OCI-LY1 (cell line): Measurements from ENCODE around the gene DOCK1.

Source experiments
- H2AFZ ChIP-seq: fragments of 200-600 bp; sonication (generic), shearing (Covaris generic); 2 replicates; pipeline ENCODE4 v1.6.0; 2014; ENCODE audit warnings: antibody characterized with exemption, mild to moderate bottlenecking, low read length
- H3F3A ChIP-seq: fragments of 200-600 bp; sonication (generic), shearing (Covaris generic); 2 replicates; pipeline ENCODE4 v1.6.0; 2014; ENCODE audit warnings: mild to moderate bottlenecking, antibody characterized with exemption, low read length, moderate library complexity; ENCODE audit not compliant: insufficient read depth
- H3K27ac ChIP-seq: fragments of 200-600 bp; sonication (generic); 2 replicates; pipeline ENCODE4 v1.5.1; 2014; ENCODE audit warnings: low read length, mixed run types, mild to moderate bottlenecking, low read depth; ENCODE audit not compliant: poor library complexity, severe bottlenecking
- H3K27me3 ChIP-seq: fragments of 200-600 bp; sonication (generic); 2 replicates; pipeline ENCODE4 v1.6.0; 2014; ENCODE audit warnings: antibody characterized with exemption, mild to moderate bottlenecking, low read length, moderate library complexity; ENCODE audit not compliant: insufficient read depth
- H3K36me3 ChIP-seq: fragments of 200-600 bp; sonication (generic); 2 replicates; pipeline ENCODE4 v1.6.1; 2014; ENCODE audit warnings: mild to moderate bottlenecking, antibody characterized with exemption, low read length, moderate library complexity, mixed read lengths; ENCODE audit not compliant: insufficient read depth
- H3K4me1 ChIP-seq: fragments of 200-600 bp; sonication (generic); 2 replicates; pipeline ENCODE4 v1.5.1; 2014; ENCODE audit warnings: mild to moderate bottlenecking, low read length, moderate library complexity; ENCODE audit not compliant: insufficient read depth, severe bottlenecking
- H3K4me2 ChIP-seq: fragments of 200-600 bp; sonication (generic), shearing (Covaris generic); 2 replicates; pipeline ENCODE4 v1.6.1; 2014; ENCODE audit warnings: low read length
- H3K4me3 ChIP-seq: fragments of 200-600 bp; sonication (generic); 2 replicates; pipeline ENCODE4 v1.5.1; 2014; ENCODE audit warnings: low read length, low read depth, mild to moderate bottlenecking, mixed read lengths; ENCODE audit not compliant: poor library complexity, severe bottlenecking
- H3K79me2 ChIP-seq: fragments of 200-600 bp; shearing (Covaris generic); 2 replicates; pipeline ENCODE4 v1.6.1; 2016; ENCODE audit warnings: mixed run types, low read length, mixed read lengths; ENCODE audit not compliant: insufficient read depth
- H3K9ac ChIP-seq: fragments of 200-600 bp; sonication (generic), shearing (Covaris generic); 2 replicates; pipeline ENCODE4 v1.6.1; 2014; ENCODE audit warnings: mild to moderate bottlenecking, low read length, mixed read lengths
- H3K9me2 ChIP-seq: fragments of 200-600 bp; sonication (generic), shearing (Covaris generic); 2 replicates; pipeline ENCODE4 v1.6.1; 2014; ENCODE audit warnings: low read depth, mild to moderate bottlenecking, low read length, mixed read lengths
- H3K9me3 ChIP-seq: fragments of 200-600 bp; shearing (Covaris generic); 2 replicates; pipeline ENCODE4 v1.6.1; 2014; ENCODE audit warnings: low read length, mixed read lengths
- H4K20me1 ChIP-seq: fragments of 200-600 bp; sonication (generic), shearing (Covaris generic); 2 replicates; pipeline ENCODE4 v1.6.0; 2016; ENCODE audit warnings: mild to moderate bottlenecking, low read length; ENCODE audit not compliant: insufficient read depth
- CTCF ChIP-seq: fragments of 200-600 bp; sonication (generic), shearing (Covaris generic); IDR thresholded peaks from 2 replicates; pipeline ENCODE4 v1.5.1; 2017; ENCODE audit warnings: mild to moderate bottlenecking, antibody characterized with exemption, low read length, moderate library complexity, mixed read lengths
- EZH2 ChIP-seq: fragments of 200-600 bp; sonication (generic), shearing (Covaris generic); IDR thresholded peaks from 2 replicates; pipeline ENCODE4 v1.8.0; 2017; ENCODE audit warnings: borderline replicate concordance, mixed run types, mild to moderate bottlenecking, antibody characterized with exemption, low read length, moderate library complexity, mixed read lengths

DOCK1 gene

GRCh38 chr10:127157089-127157488 is 251.9 kb downstream of the DOCK1 start:
- H3F3A ChIP-seq = no peaks in the 10 kb centered on the region

GRCh38 chr10:127157506-127158200 is 252.4 kb downstream of the DOCK1 start:
- Histone ChIP-seq H3K4me1 (no peaks in the 10 kb centered on the region), H3K36me3 (no peaks in the 10 kb centered on the region), H3K79me2 (no peaks in the 10 kb centered on the region), H3K27me3 (no peaks in the 10 kb centered on the region), H3K9ac (no peak overlapping the region), H4K20me1 (no peaks in the 10 kb centered on the region), H3K9me2 (no peaks in the 10 kb centered on the region), H3K4me2 (no peak overlapping the region), H2AFZ (no peak overlapping the region), H3K27ac (no peak overlapping the region), H3K4me3 (no peak overlapping the region), H3F3A (no peaks in the 10 kb centered on the region), H3K9me3 (no peaks in the 10 kb centered on the region)
- TF ChIP-seq EZH2 (no peak), CTCF (no peak)

More at GRCh38 chr10:127157089-127157488, 251.9 kb downstream of the DOCK1 start:
- Histone ChIP-seq H3K9me2 (no peaks in the 10 kb centered on the region), H3K27me3 (no peaks in the 10 kb centered on the region), H3K27ac (no peak overlapping the region), H3K9me3 (no peaks in the 10 kb centered on the region), H3K36me3 (no peaks in the 10 kb centered on the region), H3K4me1 (no peaks in the 10 kb centered on the region), H3K79me2 (no peaks in the 10 kb centered on the region), H3K4me3 (no peak overlapping the region), H2AFZ (no peak overlapping the region), H4K20me1 (no peaks in the 10 kb centered on the region), H3K4me2 (no peak overlapping the region), H3K9ac (no peak overlapping the region)
- TF ChIP-seq EZH2 (no peak), CTCF (no peak)

- no peaks in the 10 kb centered on the region for H3K27me3 ChIP-seq
- no peaks in the 10 kb centered on the region for H4K20me1 ChIP-seq
- H3K36me3 ChIP-seq = no peaks in the 10 kb centered on the region
- no peaks in the 10 kb centered on the region for H3K9me3 ChIP-seq
- no peaks in the 10 kb centered on the region for H3K9me2 ChIP-seq
- no peaks in the 10 kb centered on the region for H3K79me2 ChIP-seq
- no peaks in the 10 kb centered on the region for H3F3A ChIP-seq
- H3K27ac ChIP-seq = no peak overlapping the region
- H3K4me1 ChIP-seq = no peaks in the 10 kb centered on the region
- no peak overlapping the region for H3K4me2 ChIP-seq
- no peak overlapping the region for H3K9ac ChIP-seq
- TF ChIP-seq EZH2 = no peak
- TF ChIP-seq CTCF = no peak
- no peak overlapping the region for H3K4me3 ChIP-seq
- no peak overlapping the region for H2AFZ ChIP-seq
These were observed 253.4 kb downstream of the DOCK1 start for GRCh38 chr10:127158662-127159061.
